ENCODE results near the gene MAPK11. TPM values are rescaled to one million over a fixed set of nuclear protein-coding genes. Genes with fewer than 3 reads are reported as not detected.

The MAPK11 gene
- total and polyA plus RNA-seq, 10 of the 15 experiments (the other 5 are each of a cell fraction or from before 2014, with no cell fraction given), result 0.05 to 12.8 (median 3.7) TPM

DNA sequence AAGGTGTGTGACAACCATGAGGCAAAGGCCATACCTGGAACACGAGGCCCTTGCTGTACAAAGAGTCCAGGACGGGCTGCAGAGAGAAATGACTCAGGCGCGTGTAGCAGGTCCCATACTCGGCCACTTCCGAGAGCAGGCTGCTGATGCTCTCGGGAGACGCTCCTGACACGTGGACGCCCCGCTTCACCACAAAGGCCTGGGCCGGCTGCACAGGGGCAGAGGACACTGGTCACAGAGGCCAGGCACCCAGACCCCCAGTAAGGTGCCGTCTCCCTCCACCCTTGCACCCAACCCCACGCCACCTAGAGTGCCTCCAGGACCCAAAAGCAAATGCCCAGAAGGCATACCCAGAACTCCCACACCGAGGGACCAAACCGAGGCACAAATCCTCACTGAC is 40.8 kb downstream of the MAPK11 start:
- no peak for FAIRE-seq
- TF ChIP-seq YBX1 (IDR thresholded peaks at IDR 0.05) (no peak), CREB1 (IDR thresholded peaks at IDR 0.05; ENCODE audit: low read depth) (no peak), SUPT20H (IDR thresholded peaks at IDR 0.05; ENCODE audit: borderline replicate concordance, control insufficient read depth, low read depth, low read length) (no peak), ESRRA (IDR thresholded peaks at IDR 0.05; ENCODE audit: low read length) (no peak), NR2F1 (conservative IDR thresholded peaks at IDR 0.05) (no peak), PAX5 (IDR thresholded peaks at IDR 0.05; ENCODE audit: borderline replicate concordance, low read depth, low read length) (no peak), MEF2A (IDR thresholded peaks at IDR 0.05; ENCODE audit: insufficient read depth, low read depth, low read length) (no peak), WRNIP1 (IDR thresholded peaks at IDR 0.05; ENCODE audit: borderline replicate concordance, low read depth, low read length) (no peak), NFYA (IDR thresholded peaks at IDR 0.05; ENCODE audit: borderline replicate concordance, low read depth, low read length) (no peak), CHD4 (IDR thresholded peaks at IDR 0.05) (no peak), NKRF (conservative IDR thresholded peaks at IDR 0.05) (no peak), ZBED1 (IDR thresholded peaks at IDR 0.05; ENCODE audit: borderline replicate concordance) (no peak), EP300 (IDR thresholded peaks at IDR 0.05; ENCODE audit: borderline replicate concordance in 1 of 2, control insufficient read depth in 1 of 2, low read depth in 2 of 2, low read length in 2 of 2) (no peak), CHD1 (IDR thresholded peaks at IDR 0.05; ENCODE audit: low read depth, low read length) (no peak), SPI1 (IDR thresholded peaks at IDR 0.05; ENCODE audit: borderline replicate concordance, insufficient read depth, low read depth, low read length) (no peak), SREBF1 (IDR thresholded peaks at IDR 0.05; ENCODE audit: low read length) (no peak), CEBPB (IDR thresholded peaks at IDR 0.05; ENCODE audit: borderline replicate concordance in 1 of 2, low read depth in 2 of 2, low read length in 2 of 2) (no peak)
- TF ChIP-seq, protein P1, sequence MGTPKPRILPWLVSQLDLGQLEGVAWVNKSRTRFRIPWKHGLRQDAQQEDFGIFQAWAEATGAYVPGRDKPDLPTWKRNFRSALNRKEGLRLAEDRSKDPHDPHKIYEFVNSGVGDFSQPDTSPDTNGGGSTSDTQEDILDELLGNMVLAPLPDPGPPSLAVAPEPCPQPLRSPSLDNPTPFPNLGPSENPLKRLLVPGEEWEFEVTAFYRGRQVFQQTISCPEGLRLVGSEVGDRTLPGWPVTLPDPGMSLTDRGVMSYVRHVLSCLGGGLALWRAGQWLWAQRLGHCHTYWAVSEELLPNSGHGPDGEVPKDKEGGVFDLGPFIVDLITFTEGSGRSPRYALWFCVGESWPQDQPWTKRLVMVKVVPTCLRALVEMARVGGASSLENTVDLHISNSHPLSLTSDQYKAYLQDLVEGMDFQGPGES (IDR thresholded peaks at IDR 0.05), result no peak
- TF ChIP-seq, protein P2, sequence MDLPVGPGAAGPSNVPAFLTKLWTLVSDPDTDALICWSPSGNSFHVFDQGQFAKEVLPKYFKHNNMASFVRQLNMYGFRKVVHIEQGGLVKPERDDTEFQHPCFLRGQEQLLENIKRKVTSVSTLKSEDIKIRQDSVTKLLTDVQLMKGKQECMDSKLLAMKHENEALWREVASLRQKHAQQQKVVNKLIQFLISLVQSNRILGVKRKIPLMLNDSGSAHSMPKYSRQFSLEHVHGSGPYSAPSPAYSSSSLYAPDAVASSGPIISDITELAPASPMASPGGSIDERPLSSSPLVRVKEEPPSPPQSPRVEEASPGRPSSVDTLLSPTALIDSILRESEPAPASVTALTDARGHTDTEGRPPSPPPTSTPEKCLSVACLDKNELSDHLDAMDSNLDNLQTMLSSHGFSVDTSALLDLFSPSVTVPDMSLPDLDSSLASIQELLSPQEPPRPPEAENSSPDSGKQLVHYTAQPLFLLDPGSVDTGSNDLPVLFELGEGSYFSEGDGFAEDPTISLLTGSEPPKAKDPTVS (IDR thresholded peaks at IDR 0.05; ENCODE audit: low read depth, low read length), result no peak
- ChIA-PET POLR2A (no interaction called here), SMC1A (ENCODE audit: uncharacterized antibody, unreplicated experiment) (no interaction called here), RAD21 (ENCODE audit: unreplicated experiment) (no interaction called here), CTCF (no interaction called here)
- in situ Hi-C loops (cut with MboI), result no loop called here
- H3K27me3 ChIP-seq (replicated peaks in 1 of 2; ENCODE audit: control insufficient read depth in 2 of 2, insufficient read depth in 2 of 2, low read length in 1 of 2), result no peaks in the 10 kb centered on the region
- WGBS (ENCODE audit: insufficient coverage, insufficient replicate concordance, low lambda C conversion rate, missing lambda C conversion rate), result 92% methylated on average over 16 of the region's 16 CpGs
- no peaks in the 10 kb centered on the region for H3K9me3 ChIP-seq (replicated peaks; ENCODE audit: control insufficient read depth, insufficient read depth, low read length)
- no peaks in the 10 kb centered on the region for H4K20me1 ChIP-seq (ENCODE audit: control insufficient read depth, insufficient read depth)
- H3K36me3 ChIP-seq (ENCODE audit: control insufficient read depth in 2 of 2, insufficient read depth in 2 of 2, low read length in 1 of 2), result peaks cover 0 to 14% of the 10 kb centered on the region in 2 experiments; a peak in 3 of 4 replicates
- no peak overlapping the region for H3K4me2 ChIP-seq (ENCODE audit: control insufficient read depth, insufficient read depth)
- no peak for DNase-seq (ENCODE audit: low read depth, low spot score)
- no peak for ATAC-seq
- intact Hi-C loops (cut with micrococcal nuclease; ENCODE audit: unreplicated experiment), result no loop called here
- no peak overlapping the region for H3K9ac ChIP-seq (ENCODE audit: control insufficient read depth, insufficient read depth, low read length)
- H3K4me3 ChIP-seq, result no peak overlapping the region
- no peak overlapping the region for H3K27ac ChIP-seq (ENCODE audit: control insufficient read depth, insufficient read depth)
- no peaks in the 10 kb centered on the region for H3K4me1 ChIP-seq (ENCODE audit: control insufficient read depth, insufficient read depth, low read length)
- no TSS peak for BruUV-seq (replicated peaks)
- no peaks in the 10 kb centered on the region; the same call in 1 of the 2 replicates for H3K79me2 ChIP-seq (ENCODE audit: control insufficient read depth, insufficient read depth, low read length)
- no peak overlapping the region for H2AFZ ChIP-seq (ENCODE audit: control insufficient read depth, low read depth, low read length)

Measured in GM12878 (cell line).